Mesenchymal stem cell (in vitro differentiated cells and primary cell): ENCODE measurements around the gene HOXA13.

Experiments used
- DNase-seq: peaks from one replicate; pipeline ENCODE4 v3.0.0-alpha.2; 2013
- H2AFZ ChIP-seq: one replicate; pipeline ENCODE4 v1.6.1; 2013; ENCODE audit warnings: low read depth, mild to moderate bottlenecking, control low read depth, inconsistent platforms, low read length, moderate library complexity
- H2AK5ac ChIP-seq: 2 replicates; pipeline ENCODE4 v1.6.1; 2013; ENCODE audit warnings: low read length, moderate library complexity, mild to moderate bottlenecking, inconsistent platforms; ENCODE audit not compliant: severe bottlenecking
- H2BK120ac ChIP-seq: one replicate; pipeline ENCODE4 v1.6.1; 2013; ENCODE audit warnings: low read depth, mild to moderate bottlenecking, inconsistent platforms, low read length, moderate library complexity
- H2BK12ac ChIP-seq, 2 experiments: one replicate each; pipeline ENCODE4 v1.6.1; 2013; ENCODE audit warnings: inconsistent platforms in 2 of 2, low read length in 2 of 2, mild to moderate bottlenecking in 2 of 2, moderate library complexity in 2 of 2, control low read depth in 1 of 2
- H2BK15ac ChIP-seq: one replicate; pipeline ENCODE4 v1.6.1; 2013; ENCODE audit warnings: mild to moderate bottlenecking, low read depth, inconsistent platforms; ENCODE audit not compliant: poor library complexity, severe bottlenecking
- H2BK5ac ChIP-seq: 2 replicates; pipeline ENCODE4 v1.6.1; 2013; ENCODE audit warnings: low read depth, mild to moderate bottlenecking, low read length, control low read depth, inconsistent platforms; ENCODE audit not compliant: poor library complexity, severe bottlenecking
- H3K14ac ChIP-seq, 2 experiments: one replicate each; pipeline ENCODE4 v1.6.1; 2013; ENCODE audit warnings: inconsistent platforms in 2 of 2, low read length in 2 of 2, control low read depth in 1 of 2, mild to moderate bottlenecking in 1 of 2, moderate library complexity in 1 of 2
- H3K18ac ChIP-seq, 2 experiments: one replicate each; pipeline ENCODE4 v1.6.1; 2013; ENCODE audit warnings: inconsistent platforms in 2 of 2, low read length in 2 of 2, control low read depth in 1 of 2, low read depth in 1 of 2, mild to moderate bottlenecking in 1 of 2
- H3K23ac ChIP-seq, 2 experiments: one replicate each; pipeline ENCODE4 v1.6.1; 2013; ENCODE audit warnings: inconsistent platforms in 2 of 2, low read length in 2 of 2, mild to moderate bottlenecking in 2 of 2, moderate library complexity in 2 of 2, control low read depth in 1 of 2
- H3K27ac ChIP-seq: 2 replicates; pipeline ENCODE4 v1.5.1; 2013; ENCODE audit warnings: mild to moderate bottlenecking, moderate library complexity, low read length, control low read depth, inconsistent platforms; ENCODE audit not compliant: poor library complexity, severe bottlenecking
- H3K27me3 ChIP-seq, 2 experiments: 2 replicates each; pipeline versions ENCODE4 v1.6.1 to v1.7.0; 2013; ENCODE audit warnings: low read length in 2 of 2, mild to moderate bottlenecking in 2 of 2, moderate library complexity in 2 of 2, control low read depth in 1 of 2, inconsistent platforms in 1 of 2; ENCODE audit not compliant: control insufficient read depth in 1 of 2, insufficient read depth in 1 of 2
- H3K36me3 ChIP-seq, 2 experiments: 2 replicates each; pipeline versions ENCODE4 v1.6.1 to v1.7.0; 2013; ENCODE audit warnings: low read length in 2 of 2, control low read depth in 1 of 2, inconsistent platforms in 1 of 2, low read depth in 1 of 2, mild to moderate bottlenecking in 1 of 2; ENCODE audit not compliant: insufficient read depth in 2 of 2, control insufficient read depth in 1 of 2
- H3K4ac ChIP-seq, 2 experiments: one replicate each; pipeline ENCODE4 v1.6.1; 2013; ENCODE audit warnings: inconsistent platforms in 2 of 2, low read length in 2 of 2, mild to moderate bottlenecking in 2 of 2, moderate library complexity in 2 of 2, control low read depth in 1 of 2, low read depth in 1 of 2
- H3K4me1 ChIP-seq: 2 replicates; pipeline ENCODE4 v1.6.1; 2013; ENCODE audit warnings: low read depth, low read length, control low read depth; ENCODE audit not compliant: control insufficient read depth, insufficient read depth
- H3K4me2 ChIP-seq: 2 replicates; pipeline ENCODE4 v1.6.1; 2013; ENCODE audit warnings: low read length, mild to moderate bottlenecking, inconsistent platforms; ENCODE audit not compliant: poor library complexity, severe bottlenecking
- H3K4me3 ChIP-seq, 2 experiments: 2 replicates each; pipeline versions ENCODE4 v1.5.1 to v1.7.0; 2013; ENCODE audit warnings: low read length in 2 of 2, mild to moderate bottlenecking in 2 of 2, control low read depth in 1 of 2, low read depth in 1 of 2; ENCODE audit not compliant: insufficient read depth in 1 of 2
- H3K79me1 ChIP-seq: replicated peaks from 2 replicates; pipeline ENCODE4 v1.6.1; 2013; ENCODE audit warnings: mild to moderate bottlenecking, control low read depth, low read length, inconsistent platforms; ENCODE audit not compliant: poor library complexity, severe bottlenecking
- H3K9ac ChIP-seq: 2 replicates; pipeline ENCODE4 v1.7.0; 2013; ENCODE audit warnings: mild to moderate bottlenecking, low read length, moderate library complexity
- H3K9me3 ChIP-seq: 2 replicates; pipeline ENCODE4 v1.7.0; 2013; ENCODE audit warnings: mild to moderate bottlenecking, low read length; ENCODE audit not compliant: control insufficient read depth
- H4K8ac ChIP-seq: one replicate; pipeline ENCODE4 v1.6.1; 2013; ENCODE audit warnings: inconsistent platforms, mild to moderate bottlenecking, low read length, moderate library complexity
- H4K91ac ChIP-seq: one replicate; pipeline ENCODE4 v1.6.1; 2013; ENCODE audit warnings: mild to moderate bottlenecking, low read length, inconsistent platforms
- WGBS: methylation state at CpG from one replicate; pipeline ENCODE4 v1.1.7; 2013; ENCODE audit warnings: mixed read lengths; 5-methylcytosine and 5-hydroxymethylcytosine counted together

HOXA13 gene

DNA sequence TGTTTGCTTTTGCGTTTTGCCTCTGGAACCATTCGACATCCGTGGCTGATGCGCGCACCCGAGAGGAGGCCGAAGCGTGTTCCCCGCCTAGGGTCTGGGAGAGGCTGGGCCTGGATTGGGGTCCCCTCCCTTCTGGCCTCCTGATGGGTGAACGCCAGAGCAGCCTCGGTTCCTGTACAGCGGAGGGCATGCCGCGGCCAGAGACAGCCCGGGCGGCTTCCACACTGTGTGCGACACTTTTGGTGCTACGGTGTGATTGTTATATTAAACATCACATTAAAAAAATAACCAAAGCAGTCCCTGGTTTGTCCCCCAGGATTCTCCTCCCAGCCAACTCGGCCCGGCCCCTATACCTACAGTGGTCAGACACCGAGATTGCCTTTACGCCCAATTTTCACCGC lies 39.7 kb downstream of the HOXA13 start:
- 71% methylated on average over 21 of the region's 23 CpGs for WGBS
- Histone ChIP-seq H3K9me3 (no peaks in the 10 kb centered on the region), H3K36me3 (peaks cover 15 to 34% of the 10 kb centered on the region in 2 experiments), H2AFZ (peak overlapping the region; percentile 84), H3K27me3 (peaks cover 0 to 37% of the 10 kb centered on the region in 2 experiments), H2BK15ac (no peak overlapping the region), H3K18ac (no peak overlapping the region), H3K4me2 (peak overlapping the region; percentile 94), H2AK5ac (no peak overlapping the region), H2BK120ac (no peak overlapping the region), H3K27ac (no peak overlapping the region), H3K14ac (no peak overlapping the region), H2BK5ac (no peak overlapping the region), H4K91ac (no peak overlapping the region), H3K4me3 (peak overlapping the region in 1 of 2 experiments; percentile 82), H3K4ac (peak overlapping the region in 1 of 2 experiments; percentile 63), H2BK12ac (no peak overlapping the region), H3K23ac (no peak overlapping the region), H4K8ac (no peak overlapping the region), H3K9ac (peak overlapping the region; percentile 84), H3K4me1 (peaks cover 27% of the 10 kb centered on the region), H3K79me1 (peaks cover 3% of the 10 kb centered on the region)
- DNase-seq, result no peak

DNA sequence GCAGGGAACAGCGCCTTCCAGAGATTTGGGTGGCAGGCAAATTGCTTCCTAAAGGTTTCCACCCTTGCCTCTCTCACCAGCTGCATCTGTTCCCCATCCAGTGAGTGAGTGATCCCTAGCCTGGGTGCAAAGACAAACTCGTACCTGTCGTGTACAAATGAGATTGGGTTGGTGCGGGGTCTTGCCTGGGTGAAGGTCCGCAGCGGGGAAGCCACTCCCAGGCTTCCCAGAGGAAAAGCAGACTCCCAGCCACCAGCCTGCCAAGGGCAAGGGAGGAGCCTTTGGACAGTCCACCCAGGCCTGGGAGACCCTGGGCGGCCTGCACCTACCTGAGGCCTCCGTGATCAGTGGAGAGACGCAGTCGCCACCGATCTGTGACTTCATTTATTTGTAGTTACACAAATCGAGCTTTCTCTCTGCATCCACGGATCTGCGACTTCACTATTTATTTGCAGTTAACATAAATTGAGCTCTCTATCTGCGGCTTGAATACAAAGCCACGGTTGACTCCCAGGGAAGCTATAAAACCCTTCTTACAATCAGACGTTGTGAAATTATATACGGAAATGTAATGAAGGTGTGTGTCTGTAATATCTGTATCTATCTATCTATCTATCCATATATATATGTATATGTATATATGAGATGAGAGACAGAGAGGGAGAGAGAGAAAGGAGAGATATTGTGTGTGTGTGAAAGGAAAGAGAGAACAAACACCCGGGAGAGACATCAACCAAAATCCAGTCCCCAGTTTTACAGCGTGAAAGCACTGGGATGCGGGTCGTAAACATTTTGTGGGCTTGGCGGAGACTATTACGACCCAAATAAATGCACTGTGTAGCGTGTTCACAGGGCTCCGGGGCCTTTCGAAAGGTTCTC lies 40.4 kb downstream of the HOXA13 start:
- no peak overlapping the region for H4K91ac ChIP-seq
- H2AK5ac ChIP-seq, result no peak overlapping the region
- H4K8ac ChIP-seq, result no peak overlapping the region
- no peak for DNase-seq
- H2BK12ac ChIP-seq, result no peak overlapping the region
- no peak overlapping the region for H2AFZ ChIP-seq
- H3K18ac ChIP-seq, result no peak overlapping the region
- no peak overlapping the region for H3K4ac ChIP-seq
- H3K9me3 ChIP-seq, result no peaks in the 10 kb centered on the region
- 76% methylated on average over 25 of the region's 27 CpGs for WGBS
- no peak overlapping the region for H3K14ac ChIP-seq
- no peak overlapping the region for H2BK5ac ChIP-seq
- H3K4me1 ChIP-seq, result peaks cover 24% of the 10 kb centered on the region
- no peak overlapping the region for H3K23ac ChIP-seq
- H3K27ac ChIP-seq, result no peak overlapping the region
- H3K36me3 ChIP-seq, result peaks cover 15 to 32% of the 10 kb centered on the region in 2 experiments
- peaks cover 0 to 43% of the 10 kb centered on the region in 2 experiments for H3K27me3 ChIP-seq
- no peak overlapping the region for H3K4me2 ChIP-seq
- no peak overlapping the region for H2BK15ac ChIP-seq
- H3K9ac ChIP-seq, result peak overlapping the region; percentile 84
- peak overlapping the region in 1 of 2 experiments; percentile 82 for H3K4me3 ChIP-seq
- no peak overlapping the region for H2BK120ac ChIP-seq
- H3K79me1 ChIP-seq, result peaks cover 5% of the 10 kb centered on the region

DNA sequence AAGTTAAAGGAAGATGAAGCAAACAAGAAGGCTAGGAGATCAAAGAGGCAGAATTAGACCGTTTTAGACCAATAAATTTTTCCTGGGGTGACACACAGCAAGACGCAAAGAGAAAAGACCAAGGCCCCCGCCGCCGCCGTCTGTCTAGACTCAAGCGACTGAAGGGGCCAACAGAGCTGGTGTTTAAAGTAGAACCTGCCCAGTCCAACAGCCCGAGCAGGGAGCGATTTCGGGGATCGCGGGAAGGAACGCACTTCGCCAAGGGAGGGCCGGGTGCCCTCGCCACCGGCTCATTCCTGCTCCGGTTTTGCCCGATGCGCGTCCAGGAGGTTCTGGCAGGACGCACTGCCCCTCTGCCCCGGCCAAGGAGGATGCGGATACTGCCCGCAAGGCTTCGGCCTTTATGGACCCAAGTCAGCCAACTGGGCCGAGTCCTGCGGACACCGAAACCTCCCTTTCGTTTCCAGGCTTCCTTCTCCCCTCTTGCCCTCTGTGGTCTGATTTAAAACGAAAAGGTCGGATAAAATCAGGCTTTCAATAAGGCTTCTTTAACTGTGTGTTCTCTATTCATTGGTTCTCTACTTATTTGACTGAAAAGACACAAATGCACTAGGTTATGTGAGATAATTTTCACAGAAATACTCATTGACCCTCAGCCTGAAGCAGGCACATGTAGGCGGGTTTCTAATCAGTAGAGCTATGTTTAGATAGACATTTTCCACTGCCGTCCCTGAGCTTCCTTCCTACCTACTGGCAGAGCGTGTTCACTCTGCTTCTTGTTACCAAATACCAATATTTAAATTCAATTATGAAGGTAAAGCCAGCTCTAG lies 41.2 kb downstream of the HOXA13 start:
- Histone ChIP-seq H3K23ac (no peak overlapping the region), H3K9me3 (no peaks in the 10 kb centered on the region), H3K4me2 (no peak overlapping the region), H2BK5ac (no peak overlapping the region), H4K91ac (no peak overlapping the region), H3K18ac (no peak overlapping the region), H2BK12ac (no peak overlapping the region), H3K4me3 (no peak overlapping the region), H3K36me3 (peaks cover 15 to 23% of the 10 kb centered on the region in 2 experiments), H3K14ac (no peak overlapping the region), H3K79me1 (peaks cover 5% of the 10 kb centered on the region), H2BK120ac (no peak overlapping the region), H4K8ac (peak overlapping the region; percentile 8), H3K4me1 (peaks cover 22% of the 10 kb centered on the region), H3K4ac (no peak overlapping the region), H3K27me3 (peaks cover 0 to 52% of the 10 kb centered on the region in 2 experiments), H3K9ac (no peak overlapping the region), H2AK5ac (no peak overlapping the region), H2BK15ac (no peak overlapping the region), H3K27ac (no peak overlapping the region), H2AFZ (no peak overlapping the region)
- DNase-seq, result no peak
- WGBS, result 77% methylated on average over 33 of the region's 35 CpGs
